SU-DHL-6 (cell line): Measurements from ENCODE around the gene OTOGL.

ENCODE experiments used
- H2AFZ ChIP-seq: fragments of 200-600 bp; sonication (generic); 2 replicates; pipeline ENCODE4 v1.6.1; 2014; ENCODE audit warnings: low read depth, mild to moderate bottlenecking, moderate library complexity, mixed read lengths, antibody characterized with exemption, low read length; ENCODE audit not compliant: severe bottlenecking
- H3F3A ChIP-seq: fragments of 200-600 bp; shearing (Covaris generic); 2 replicates; pipeline ENCODE4 v1.6.0; 2016; ENCODE audit warnings: antibody characterized with exemption, mild to moderate bottlenecking; ENCODE audit not compliant: insufficient read depth
- H3K27ac ChIP-seq: fragments of 200-600 bp; sonication (generic); 2 replicates; pipeline ENCODE4 v1.5.1; 2016; ENCODE audit warnings: low read depth, mild to moderate bottlenecking, low read length, moderate library complexity, mixed read lengths
- H3K27me3 ChIP-seq: fragments of 200-600 bp; sonication (generic), shearing (Covaris generic); 2 replicates; pipeline ENCODE4 v1.6.0; 2014; ENCODE audit warnings: mild to moderate bottlenecking, low read length
- H3K36me3 ChIP-seq: fragments of 200-600 bp; sonication (generic); 2 replicates; pipeline ENCODE4 v1.6.1; 2014; ENCODE audit warnings: mild to moderate bottlenecking, low read length, mixed read lengths
- H3K4me2 ChIP-seq: fragments of 300-600, 200-600 bp; shearing (Covaris generic), sonication (generic); 2 replicates; pipeline ENCODE4 v1.6.0; 2014; ENCODE audit warnings: low read length, low read depth, mild to moderate bottlenecking; ENCODE audit not compliant: poor library complexity, severe bottlenecking
- H3K4me3 ChIP-seq: fragments of 200-600 bp; sonication (generic); 2 replicates; pipeline ENCODE4 v1.5.1; 2014; ENCODE audit warnings: antibody characterized with exemption, low read length, mild to moderate bottlenecking, mixed read lengths; ENCODE audit not compliant: insufficient read depth, poor library complexity, severe bottlenecking
- H3K79me2 ChIP-seq: fragments of 200-600 bp; sonication (generic); 2 replicates; pipeline ENCODE4 v1.6.1; 2014; ENCODE audit warnings: mild to moderate bottlenecking, low read length, moderate library complexity; ENCODE audit not compliant: insufficient read depth
- H3K9ac ChIP-seq: fragments of 200-600 bp; sonication (generic); 2 replicates; pipeline ENCODE4 v1.7.0; 2014; ENCODE audit warnings: mild to moderate bottlenecking, low read length
- H3K9me2 ChIP-seq: fragments of 200-600 bp; sonication (generic); replicated peaks from 2 replicates; pipeline ENCODE4 v1.6.1; 2014; ENCODE audit warnings: low read length; ENCODE audit not compliant: insufficient read depth
- H3K9me3 ChIP-seq: fragments of 200-600 bp; sonication (generic); 2 replicates; pipeline ENCODE4 v1.6.1; 2014; ENCODE audit warnings: low read length, mixed read lengths; ENCODE audit not compliant: insufficient read depth
- H4K20me1 ChIP-seq: fragments of 200-600 bp; sonication (generic); 2 replicates; pipeline ENCODE4 v1.6.1; 2014; ENCODE audit warnings: low read depth, mild to moderate bottlenecking, antibody characterized with exemption, low read length, moderate library complexity, mixed read lengths
- CTCF ChIP-seq: fragments of 200-600 bp; sonication (generic); IDR thresholded peaks from one replicate; pipeline ENCODE4 v1.5.1; 2017; ENCODE audit warnings: antibody characterized with exemption, mild to moderate bottlenecking, low read length, moderate library complexity; ENCODE audit not compliant: insufficient read depth, poor library complexity, severe bottlenecking
- EZH2phosphoT487 ChIP-seq: fragments of 200-600 bp; sonication (generic), shearing (Covaris generic); conservative IDR thresholded peaks from 2 replicates; pipeline ENCODE4 v1.6.1; 2018; ENCODE audit warnings: mild to moderate bottlenecking, antibody characterized with exemption, low read length, moderate library complexity, mixed read lengths

Gene OTOGL

GRCh38 chr12:80120994-80121393, 21.7 kb downstream of the OTOGL start:
- Histone ChIP-seq H3K27ac (no peak overlapping the region), H3K4me3 (no peak overlapping the region), H3K9me3 (no peaks in the 10 kb centered on the region), H2AFZ (no peak overlapping the region), H3K36me3 (no peaks in the 10 kb centered on the region), H3K79me2 (no peaks in the 10 kb centered on the region), H3K9me2 (no peaks in the 10 kb centered on the region), H3K4me2 (no peak overlapping the region), H4K20me1 (no peaks in the 10 kb centered on the region), H3F3A (no peaks in the 10 kb centered on the region), H3K9ac (no peak overlapping the region), H3K27me3 (no peaks in the 10 kb centered on the region)
- TF ChIP-seq EZH2phosphoT487 = no peak
- no peak for TF ChIP-seq CTCF

GRCh38 chr12:80121661-80122060, 22.3 kb downstream of the OTOGL start:
- no peak overlapping the region for H2AFZ ChIP-seq
- H3K36me3 ChIP-seq = no peaks in the 10 kb centered on the region
- no peak overlapping the region for H3K4me2 ChIP-seq
- no peak overlapping the region for H3K27ac ChIP-seq
- H3K9ac ChIP-seq = no peak overlapping the region
- H3K9me2 ChIP-seq = no peaks in the 10 kb centered on the region
- TF ChIP-seq CTCF (no peak), EZH2phosphoT487 (no peak)
- H3K9me3 ChIP-seq = no peaks in the 10 kb centered on the region
- H4K20me1 ChIP-seq = no peaks in the 10 kb centered on the region
- no peaks in the 10 kb centered on the region for H3K79me2 ChIP-seq
- no peaks in the 10 kb centered on the region for H3F3A ChIP-seq
- H3K27me3 ChIP-seq = no peaks in the 10 kb centered on the region
- H3K4me3 ChIP-seq = no peak overlapping the region

GRCh38 chr12:80129895-80130530, 30.7 kb downstream of the OTOGL start:
- Histone ChIP-seq H3K36me3 (no peaks in the 10 kb centered on the region), H2AFZ (no peak overlapping the region), H3K4me2 (no peak overlapping the region), H3F3A (no peaks in the 10 kb centered on the region), H3K9ac (no peak overlapping the region), H3K79me2 (no peaks in the 10 kb centered on the region), H3K4me3 (no peak overlapping the region), H3K9me2 (no peaks in the 10 kb centered on the region), H4K20me1 (no peaks in the 10 kb centered on the region), H3K27me3 (no peaks in the 10 kb centered on the region), H3K27ac (no peak overlapping the region), H3K9me3 (no peaks in the 10 kb centered on the region)
- TF ChIP-seq CTCF (no peak), EZH2phosphoT487 (no peak)
